ENCODE data around the gene ATXN1L.
"Not testable (repeated sequence)": the region's sequence is repeated elsewhere in the genome, so short reads cannot be mapped to it uniquely, and the experiment has no call there.

Gene ATXN1L

GRCh38 chr16:71893888-71894228 lies 48.1 kb downstream of the ATXN1L start:
- no peak for DNase-seq (ENCODE audit: low read depth in 2 of 2)

GRCh38 chr16:71894229-71894920 lies 48.6 kb downstream of the ATXN1L start:
- DNase-seq (ENCODE audit: low read depth in 2 of 2): no peak

GRCh38 chr16:71894921-71895678 lies 49.3 kb downstream of the ATXN1L start, which contains the start of gene IST1:
TSS of gene IST1 (plus strand) at chr16:71895531. CDS start at chr16:71915641, 20,110 bp downstream.
- peak; percentile 95 to 97 for DNase-seq (ENCODE audit: low read depth in 2 of 2)

- no peak for DNase-seq (ENCODE audit: low read depth in 2 of 2)
Measured at GRCh38 chr16:71895679-71896365, 50.0 kb downstream of the ATXN1L start.

GRCh38 chr16:71896764-71897368 lies 51.1 kb downstream of the ATXN1L start:
- DNase-seq (ENCODE audit: low read depth in 2 of 2): no peak

GRCh38 chr16:71899171-71899570 lies 53.4 kb downstream of the ATXN1L start:
- DNase-seq (ENCODE audit: low read depth in 2 of 2): no peak

- DNase-seq (ENCODE audit: low read depth in 2 of 2): no peak
Measured at GRCh38 chr16:71902656-71903365, 57.0 kb downstream of the ATXN1L start.

- no peak for DNase-seq (ENCODE audit: low read depth in 2 of 2)
Measured at GRCh38 chr16:71903608-71904007, 57.8 kb downstream of the ATXN1L start.

- DNase-seq (ENCODE audit: low read depth in 2 of 2): no peak
Measured at GRCh38 chr16:71904239-71904638, 58.5 kb downstream of the ATXN1L start.

- not testable (repeated sequence) for DNase-seq (ENCODE audit: low read depth in 2 of 2)
Measured at GRCh38 chr16:71905765-71906164, 60.0 kb downstream of the ATXN1L start.
